Measurements from ENCODE around the gene DCAF8. TPM values are rescaled to one million over a fixed set of nuclear protein-coding genes. Genes with fewer than 3 reads are reported as not detected.

The DCAF8 gene
- total RNA-seq, 1 donor from 2014 or later = 137 TPM

DNA sequence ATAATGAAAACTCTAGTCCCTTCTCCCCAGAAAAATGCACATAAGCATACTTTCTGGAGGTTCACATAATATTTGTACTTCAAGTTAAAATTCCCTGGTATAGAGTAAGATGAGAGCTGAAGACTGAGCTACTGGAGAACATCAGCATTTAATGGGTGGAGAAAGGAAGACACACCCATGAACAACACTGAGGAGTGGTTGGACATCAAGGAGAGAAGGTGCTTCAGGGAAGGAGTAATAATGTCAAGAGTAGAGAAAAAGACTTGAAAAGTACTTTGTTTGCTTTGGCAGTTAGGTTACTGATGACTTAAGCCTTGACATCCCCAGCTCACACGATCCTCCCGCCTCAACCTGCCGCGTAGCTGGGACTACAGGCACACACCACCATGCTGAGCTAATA lies 35.3 kb downstream of the DCAF8 start:
- no peak for DNase-seq (ENCODE audit: low spot score)

DNA sequence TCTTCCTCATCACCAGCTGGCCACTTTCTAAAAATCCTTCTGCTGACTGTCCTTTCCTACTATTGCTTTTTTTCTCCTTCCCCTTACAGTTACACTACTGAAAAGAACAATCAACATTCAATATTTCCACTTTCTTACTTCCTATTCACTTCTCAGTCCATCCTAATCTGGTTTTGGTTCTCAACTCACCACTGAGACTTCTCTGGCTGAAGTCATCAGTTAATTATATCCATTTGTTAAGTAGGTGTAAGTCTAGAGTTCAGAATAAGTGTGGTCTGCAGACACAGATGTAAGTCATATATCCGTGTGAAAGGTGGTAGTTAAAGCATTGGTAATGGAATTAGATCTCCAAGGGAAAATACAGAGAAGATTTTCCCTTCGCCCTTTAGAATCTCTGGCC lies 35.7 kb downstream of the DCAF8 start:
- DNase-seq (ENCODE audit: low spot score) = no peak

DNA sequence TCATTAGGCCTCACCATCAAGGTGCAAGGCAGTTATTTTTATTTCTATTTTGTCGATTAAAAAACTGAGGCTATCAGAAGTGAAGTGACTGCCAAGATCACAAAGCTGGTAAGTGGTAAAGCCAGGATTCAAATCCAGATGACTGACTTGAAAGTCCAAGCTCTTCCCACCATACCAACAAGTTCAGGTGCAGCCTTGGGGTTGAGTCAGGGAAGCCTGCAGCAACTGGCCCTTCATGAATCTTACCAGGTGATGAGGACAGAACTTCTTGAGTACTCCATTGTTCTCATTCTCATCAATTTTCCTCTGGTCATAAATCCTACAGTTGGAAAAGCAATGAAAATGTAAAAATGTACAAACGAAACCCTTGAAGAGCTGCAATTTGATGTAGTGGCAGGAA lies 37.0 kb downstream of the DCAF8 start:
- no peak for DNase-seq (ENCODE audit: low spot score)

DNA sequence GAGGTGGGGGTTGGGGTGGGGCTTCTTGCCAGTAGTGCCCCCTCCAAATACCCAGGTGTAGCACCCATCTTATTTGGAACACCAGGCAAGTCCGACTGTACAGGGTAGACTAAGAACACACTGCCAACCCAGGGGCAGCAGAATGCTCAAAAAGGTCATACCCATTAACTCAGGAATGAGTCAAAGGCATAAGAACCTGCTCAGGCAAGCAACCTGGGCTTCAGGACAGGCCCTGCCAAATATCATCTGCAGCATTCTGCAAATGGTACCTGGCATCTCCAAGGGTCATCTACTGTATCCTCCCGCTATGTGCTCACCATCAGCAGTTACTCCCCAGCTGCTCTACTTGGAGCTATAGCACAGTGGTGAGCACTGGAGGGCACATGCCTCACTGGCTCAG lies 37.7 kb downstream of the DCAF8 start:
- no peak for DNase-seq (ENCODE audit: low spot score)

DNA sequence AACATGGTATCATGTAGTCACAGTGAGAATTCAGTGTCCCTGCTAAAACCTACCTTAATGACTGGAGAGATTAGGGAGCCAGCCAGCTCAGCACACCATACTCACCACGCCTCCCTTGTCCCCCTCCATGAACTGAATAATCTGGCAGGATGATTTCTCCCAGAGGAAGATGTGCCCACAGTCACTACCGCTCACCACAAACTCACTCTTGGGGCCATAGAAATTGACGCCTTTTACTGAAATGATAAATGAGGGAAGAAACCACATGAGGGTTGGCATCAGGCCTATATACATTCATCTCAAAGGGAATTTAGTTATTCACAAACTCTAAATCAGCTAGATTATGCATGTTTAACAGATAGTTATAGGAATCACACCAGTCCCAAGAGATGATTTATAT lies 39.8 kb downstream of the DCAF8 start:
- no peak for DNase-seq (ENCODE audit: low spot score)

DNA sequence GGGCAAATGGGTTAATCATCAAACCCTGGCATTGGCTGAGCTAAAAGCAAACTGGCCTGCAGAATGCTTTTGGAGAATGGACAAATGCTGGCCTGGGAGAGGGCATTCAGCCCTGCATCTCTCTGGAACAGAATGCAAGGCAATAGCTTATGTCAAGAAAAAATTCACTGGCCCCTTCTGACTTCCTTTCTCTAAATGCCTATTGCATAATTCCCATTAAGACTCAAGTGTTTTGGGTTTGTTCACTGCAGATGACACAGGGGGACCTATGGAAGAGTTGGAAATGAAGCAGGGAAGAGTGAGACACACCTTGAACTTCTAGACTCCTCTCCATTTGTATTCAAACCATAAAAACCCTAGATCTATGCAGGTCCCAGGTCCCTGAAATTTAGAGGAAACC lies 41.3 kb downstream of the DCAF8 start:
- no peak for DNase-seq (ENCODE audit: low spot score)

DNA sequence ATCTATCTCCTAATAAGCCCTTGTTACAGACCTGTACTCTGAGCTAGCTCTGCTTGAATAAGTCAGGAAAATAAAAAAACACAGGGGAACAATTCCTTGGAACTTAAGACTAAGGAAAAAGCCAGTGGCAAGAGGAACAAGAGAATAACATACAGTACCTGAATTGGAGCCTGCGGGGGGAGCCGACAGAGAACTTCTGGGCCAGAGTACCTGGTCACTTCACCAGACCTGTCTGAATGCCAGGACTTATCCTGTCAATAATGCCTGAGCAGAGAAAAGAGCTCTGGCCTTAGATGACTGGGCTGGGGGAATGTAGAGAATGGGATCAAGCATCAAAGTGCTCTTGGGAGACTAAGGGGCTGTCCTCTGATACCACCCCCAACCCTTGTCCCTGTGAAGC lies 42.0 kb downstream of the DCAF8 start:
- no peak for DNase-seq (ENCODE audit: low spot score)

DNA sequence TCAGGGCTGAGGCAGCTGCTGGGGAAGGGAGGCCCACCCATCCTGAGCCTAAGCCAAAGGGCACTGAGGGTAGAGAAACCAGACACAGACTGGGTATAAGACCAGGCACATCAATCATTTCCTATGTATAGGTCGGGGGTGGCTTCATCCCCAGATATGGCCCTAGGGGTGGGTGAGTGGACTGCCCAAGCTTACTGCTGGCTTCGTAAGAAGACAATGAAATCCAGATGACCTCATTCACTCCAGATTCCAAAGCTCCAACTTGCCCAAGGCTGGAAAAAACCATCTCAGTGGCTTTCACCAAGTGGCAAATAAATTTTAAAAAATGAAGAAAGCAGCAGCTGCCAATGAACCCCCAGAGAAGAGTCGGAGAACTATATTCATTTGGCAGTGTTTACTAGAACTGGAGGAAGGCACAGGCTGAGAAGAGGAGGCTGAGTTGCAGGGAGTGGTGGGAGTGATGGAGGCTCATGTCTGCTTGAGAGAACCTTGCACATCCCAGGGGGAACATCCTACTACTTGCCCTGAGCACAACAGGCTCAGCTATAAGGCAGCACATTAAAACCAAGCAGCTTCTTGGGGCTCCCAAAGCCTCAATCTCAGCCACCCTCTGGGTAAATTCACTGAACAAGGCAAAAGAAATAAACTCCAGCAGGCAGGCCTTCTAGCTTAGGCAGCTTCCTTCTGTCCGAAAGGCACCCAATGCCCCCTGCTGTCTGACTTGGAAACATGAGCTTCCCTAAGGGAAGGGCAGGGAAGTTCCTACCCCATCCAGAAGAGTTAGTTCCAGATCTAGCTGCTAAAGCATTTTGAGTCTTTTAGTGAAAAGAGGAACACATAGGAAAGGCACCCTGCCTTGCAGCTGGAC lies 43.1 kb downstream of the DCAF8 start:
- peak; percentile 56 for DNase-seq (ENCODE audit: low spot score)

DNA sequence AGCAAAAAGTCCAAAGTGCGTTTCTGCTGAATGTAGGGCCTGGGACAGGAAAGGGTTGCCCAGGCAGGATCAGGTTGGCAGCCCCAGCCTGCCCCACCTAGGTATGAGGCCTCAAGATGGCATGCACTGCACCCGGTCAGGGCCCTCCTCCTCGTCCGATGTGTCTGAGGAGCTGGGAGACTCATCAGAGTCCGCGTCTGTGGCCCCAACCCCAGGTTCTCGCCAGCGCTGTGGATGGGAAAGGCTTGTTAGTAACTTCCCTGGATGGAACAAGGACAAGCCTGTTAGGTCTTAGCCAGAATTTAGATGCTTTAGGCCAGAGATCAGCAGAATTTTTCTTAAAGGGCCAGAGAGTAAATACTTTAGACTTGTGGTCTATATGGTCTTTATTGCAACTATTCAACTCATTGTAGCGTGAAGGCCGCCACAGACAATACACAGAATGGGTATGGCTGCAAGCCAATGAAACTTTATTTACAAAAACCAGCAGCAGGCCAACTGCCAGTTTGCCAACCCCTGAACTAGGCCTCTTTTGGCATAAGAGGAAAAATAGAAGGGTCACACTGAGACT lies 44.8 kb downstream of the DCAF8 start:
- DNase-seq (ENCODE audit: low spot score) = no peak

DNA sequence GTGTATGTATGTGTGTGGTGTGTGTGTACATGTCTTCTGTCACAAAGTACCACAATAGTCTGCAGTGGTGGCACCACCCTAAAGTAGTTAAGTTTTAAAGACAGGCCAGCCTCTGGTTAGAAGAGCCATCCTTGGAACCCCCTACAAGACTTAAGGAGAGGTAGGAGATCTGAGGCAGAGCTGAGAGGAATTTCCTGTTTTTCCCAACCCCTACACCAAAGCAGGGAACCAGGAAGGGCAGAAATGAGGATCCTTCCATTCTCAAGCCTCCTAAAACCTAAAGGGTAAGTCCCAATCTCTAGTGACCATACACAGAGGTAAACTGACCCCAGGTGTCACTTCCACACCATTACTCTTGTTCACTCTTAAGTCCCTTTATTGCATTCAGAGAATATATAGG lies 46.0 kb downstream of the DCAF8 start:
- DNase-seq (ENCODE audit: low spot score) = no peak

DNA sequence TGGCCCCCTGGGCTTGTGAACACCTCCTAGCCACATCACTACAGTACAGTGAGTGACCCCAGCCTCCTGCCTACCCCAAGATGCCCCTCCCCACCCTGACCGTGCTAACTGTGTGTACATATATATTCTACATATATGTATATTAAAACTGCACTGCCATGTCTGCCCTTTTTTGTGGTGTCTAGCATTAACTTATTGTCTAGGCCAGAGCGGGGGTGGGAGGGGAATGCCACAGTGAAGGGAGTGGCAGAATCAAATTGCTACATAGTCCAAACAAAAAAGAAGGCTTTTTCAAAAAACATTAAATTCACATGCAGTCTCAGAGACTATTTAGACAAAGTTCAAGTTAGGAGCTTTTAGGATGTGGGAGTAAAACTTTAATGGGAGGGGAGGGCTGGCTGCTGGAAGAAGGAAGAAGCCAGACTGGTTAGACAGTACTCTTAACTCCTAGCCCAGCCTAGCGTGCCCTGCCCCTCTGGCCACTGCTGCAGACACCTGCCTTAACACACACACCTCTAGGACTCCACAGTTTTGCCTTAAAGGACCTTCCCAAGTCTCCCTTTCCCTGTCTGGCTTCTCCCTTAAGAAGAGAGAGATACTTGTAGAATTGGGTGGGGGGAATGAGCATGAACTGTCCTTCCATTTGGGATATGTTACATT lies 47.7 kb downstream of the DCAF8 start:
- no peak for DNase-seq (ENCODE audit: low spot score)

DNA sequence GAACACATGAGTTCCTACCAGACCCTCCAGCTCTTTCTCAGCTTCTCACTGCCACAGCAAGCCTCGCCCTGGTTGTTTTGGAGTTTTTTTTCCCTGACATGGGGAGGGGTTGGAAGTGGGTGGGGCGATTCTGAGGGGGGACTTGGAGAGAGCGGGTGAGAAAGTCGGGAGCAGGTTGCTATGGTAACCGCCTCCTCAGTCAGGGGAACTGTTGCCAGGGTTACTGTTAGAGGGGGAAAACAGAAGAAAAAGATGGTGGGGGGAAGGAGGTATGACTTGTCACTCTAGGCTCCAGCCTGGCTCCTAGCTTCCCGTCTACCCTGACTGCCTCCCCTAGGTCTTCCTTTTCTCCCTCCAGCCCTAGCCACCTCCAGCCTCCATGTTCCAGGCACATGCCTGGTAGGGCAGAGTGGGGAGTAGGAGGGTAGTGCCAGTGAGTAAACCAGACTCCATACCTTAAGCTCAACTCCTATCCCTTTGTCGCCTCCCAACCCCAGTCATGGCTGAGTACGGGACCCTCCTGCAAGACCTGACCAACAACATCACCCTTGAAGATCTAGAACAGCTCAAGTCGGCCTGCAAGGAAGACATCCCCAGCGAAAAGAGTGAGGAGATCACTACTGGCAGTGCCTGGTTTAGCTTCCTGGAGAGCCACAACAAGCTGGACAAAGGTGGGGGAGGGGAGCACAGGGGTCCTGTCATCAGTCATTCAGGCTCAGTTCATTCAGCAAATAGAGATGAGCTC lies 51.1 kb downstream of the DCAF8 start:
- DNase-seq (ENCODE audit: low spot score) = no peak

DNA sequence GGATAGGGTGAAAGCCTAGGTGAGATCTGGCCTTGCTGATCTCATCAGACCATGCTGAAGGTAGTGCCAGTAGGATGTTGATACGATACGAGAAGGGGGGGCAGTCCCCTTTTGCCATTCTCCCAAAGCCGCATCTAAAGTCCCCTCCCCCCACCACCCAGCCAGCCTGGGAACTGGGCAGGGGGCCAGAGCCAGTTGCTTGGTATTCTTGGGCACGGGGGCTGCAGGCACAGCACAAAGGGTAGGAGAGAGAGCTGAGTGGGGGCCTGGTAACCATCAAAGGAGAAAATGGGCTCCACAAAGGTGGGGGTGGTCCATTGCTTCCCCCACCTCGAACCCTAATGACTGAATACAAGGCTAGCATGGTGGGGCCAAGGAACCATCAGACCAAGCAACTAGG lies 51.8 kb downstream of the DCAF8 start:
- DNase-seq (ENCODE audit: low spot score) = no peak

DNA sequence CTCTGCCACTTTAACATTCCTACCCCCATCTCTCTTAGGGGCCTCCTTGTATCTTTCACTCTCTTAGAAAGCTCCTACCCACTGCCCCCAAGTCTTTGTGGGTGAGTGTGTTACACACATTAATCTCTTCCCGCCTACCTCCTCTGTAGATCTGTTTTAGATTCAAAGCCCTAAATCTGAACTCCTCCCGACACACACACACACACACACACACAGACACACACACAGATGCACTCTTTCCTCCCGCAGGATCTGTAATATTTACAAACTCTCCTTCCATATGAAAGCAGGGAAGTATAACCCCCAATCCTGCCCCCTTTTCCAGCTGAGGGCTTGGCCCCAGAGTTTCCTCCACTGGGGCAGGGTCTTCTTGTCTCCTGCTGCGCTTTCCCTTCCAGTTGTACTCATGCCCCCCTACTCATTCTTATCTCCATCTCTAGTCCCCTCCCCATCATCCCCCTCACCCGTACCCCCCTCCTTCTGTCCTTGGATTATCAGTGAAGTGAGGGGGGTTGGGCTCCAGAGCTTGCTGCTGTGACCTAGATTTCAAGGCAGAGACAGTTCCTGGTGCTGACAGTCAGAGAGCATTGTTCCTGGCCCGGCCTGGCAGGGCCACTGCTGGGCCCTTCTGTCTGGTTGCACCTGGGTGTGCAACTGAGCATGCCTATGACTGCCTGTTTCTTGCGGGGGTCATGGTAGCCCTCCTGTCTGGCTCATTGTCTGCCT lies 52.9 kb downstream of the DCAF8 start:
- DNase-seq (ENCODE audit: low spot score) = no peak

DNA sequence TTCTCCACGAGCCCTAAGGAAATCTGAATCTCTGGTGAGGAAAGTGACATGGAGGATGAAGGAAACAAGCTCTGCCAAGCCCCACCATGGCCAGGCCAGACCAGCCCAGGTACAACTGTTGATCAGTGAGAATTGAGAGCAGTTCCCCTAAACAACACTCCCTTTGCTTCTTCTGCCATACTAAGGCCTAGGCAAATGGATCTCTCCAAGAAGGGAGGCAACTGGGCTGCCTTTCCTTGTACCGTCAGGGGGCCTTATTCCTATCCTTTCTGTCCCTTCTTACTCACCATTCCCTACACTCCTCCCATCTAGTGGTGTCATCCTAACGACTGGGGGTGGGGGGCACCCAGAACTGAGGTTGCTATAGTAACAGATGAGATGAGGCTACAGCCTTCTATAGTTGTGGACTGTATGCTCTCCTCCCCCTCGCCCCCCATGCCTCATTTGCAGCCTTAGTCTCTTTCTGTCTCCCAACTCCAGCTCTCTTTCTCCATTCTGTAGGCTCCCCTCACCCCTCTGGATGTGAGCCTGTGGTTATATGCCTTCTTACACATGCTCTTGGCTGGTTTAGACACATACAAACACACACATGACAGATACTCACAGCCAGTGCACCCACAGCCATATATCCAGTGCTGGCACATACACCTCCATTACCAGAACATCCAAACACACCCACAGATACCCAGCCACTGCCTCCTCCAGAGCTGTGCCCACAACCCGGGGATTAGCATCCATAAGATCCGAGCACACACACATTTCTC lies 53.6 kb downstream of the DCAF8 start:
- DNase-seq (ENCODE audit: low spot score) = no peak

DNA sequence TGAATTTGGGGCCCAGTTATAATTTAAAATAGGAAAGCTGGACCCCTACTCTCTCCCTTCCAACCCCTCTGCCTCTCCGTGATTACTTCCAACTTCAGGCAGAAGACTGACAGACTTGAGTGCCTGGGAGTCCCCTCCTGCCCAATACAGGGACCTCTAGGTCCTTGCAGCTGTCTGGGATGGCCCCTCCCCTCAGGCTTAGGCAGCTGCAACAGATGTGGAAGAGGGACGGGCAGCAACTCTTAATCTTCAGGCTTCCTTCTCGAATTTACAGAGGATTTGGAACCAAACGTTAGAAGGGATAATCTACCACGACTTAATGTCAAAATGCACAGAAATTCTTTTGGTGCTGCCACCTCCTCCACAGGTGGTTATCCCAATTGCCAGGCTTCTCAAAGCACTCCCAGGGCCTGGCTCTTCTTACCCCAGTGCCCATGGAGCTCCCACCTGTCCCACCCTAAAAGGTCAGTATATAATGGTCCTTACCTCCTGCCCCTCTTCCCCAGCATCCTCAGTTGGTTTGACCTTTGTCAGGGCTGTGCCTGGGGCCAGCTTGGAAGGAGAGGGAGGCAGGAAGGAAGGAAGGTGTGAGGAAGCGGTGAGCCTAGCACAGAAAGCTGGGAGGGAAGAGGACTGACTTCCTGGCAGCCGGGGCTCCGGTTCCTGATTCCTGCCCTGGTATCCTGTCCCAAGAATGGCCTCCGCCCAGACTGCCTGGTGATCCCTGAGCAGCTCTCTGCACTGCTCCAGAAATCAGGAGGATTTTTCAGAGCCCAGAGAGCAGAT lies 54.4 kb downstream of the DCAF8 start:
- DNase-seq (ENCODE audit: low spot score) = no peak

DNA sequence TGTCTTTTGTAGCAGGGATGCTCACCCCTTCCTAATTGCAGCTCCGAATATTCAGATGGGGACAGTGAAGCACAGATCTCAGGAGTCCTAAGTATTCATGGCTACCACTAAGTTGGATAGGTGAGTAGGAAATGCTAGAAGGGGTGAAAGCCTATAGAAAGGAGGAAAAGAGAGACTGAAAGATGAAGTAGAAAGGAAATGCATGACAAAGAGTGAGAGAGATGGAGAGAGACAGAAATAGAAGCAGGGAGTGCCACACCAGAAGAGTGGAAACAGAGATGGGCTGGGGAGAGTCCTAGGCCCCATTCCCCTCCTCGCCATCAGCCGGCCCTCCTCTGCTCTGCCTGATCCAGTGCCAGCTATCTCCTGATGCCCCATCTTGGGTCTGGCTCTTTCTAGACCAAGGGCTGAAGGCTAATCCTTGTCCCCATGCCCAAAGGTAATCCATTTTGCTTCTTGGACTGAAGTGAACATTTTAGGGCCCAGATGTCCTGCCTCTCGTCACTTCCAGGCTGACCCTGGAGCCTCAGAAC lies 55.2 kb downstream of the DCAF8 start:
- DNase-seq (ENCODE audit: low spot score) = no peak

DNA sequence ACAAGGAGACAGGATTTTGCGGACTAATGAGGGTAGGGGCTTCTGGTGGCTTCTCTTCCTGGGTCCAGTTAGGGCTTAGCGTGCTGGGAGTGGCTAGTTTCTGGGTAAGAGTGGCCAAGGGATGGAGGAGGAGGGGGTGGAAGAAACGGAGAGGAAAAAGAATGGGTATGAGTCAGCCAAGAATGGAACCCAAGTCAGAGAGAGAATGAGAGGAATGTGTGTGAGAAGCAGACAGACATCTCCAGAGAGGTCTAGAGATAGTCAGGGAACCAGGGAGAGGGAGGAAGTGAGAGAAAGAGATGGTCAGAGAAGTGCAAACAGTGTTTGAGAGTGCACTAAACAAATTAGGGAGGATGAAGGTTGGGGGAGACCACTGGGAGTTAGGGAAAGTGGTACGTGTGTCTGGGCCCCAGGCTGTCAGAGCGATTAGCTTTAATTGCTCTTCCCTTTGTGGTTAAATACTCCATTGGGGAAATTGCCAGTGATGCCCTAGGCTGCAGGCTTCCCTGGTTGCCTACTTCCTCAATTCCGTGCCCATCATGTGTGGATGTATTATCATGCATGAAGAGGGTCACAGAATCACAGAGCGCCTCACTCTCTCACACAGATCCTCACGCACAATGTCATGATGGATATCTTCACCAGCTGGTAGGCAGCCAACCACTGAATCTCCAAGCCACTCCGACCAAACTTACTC lies 55.8 kb downstream of the DCAF8 start:
- DNase-seq (ENCODE audit: low spot score) = no peak

DNA sequence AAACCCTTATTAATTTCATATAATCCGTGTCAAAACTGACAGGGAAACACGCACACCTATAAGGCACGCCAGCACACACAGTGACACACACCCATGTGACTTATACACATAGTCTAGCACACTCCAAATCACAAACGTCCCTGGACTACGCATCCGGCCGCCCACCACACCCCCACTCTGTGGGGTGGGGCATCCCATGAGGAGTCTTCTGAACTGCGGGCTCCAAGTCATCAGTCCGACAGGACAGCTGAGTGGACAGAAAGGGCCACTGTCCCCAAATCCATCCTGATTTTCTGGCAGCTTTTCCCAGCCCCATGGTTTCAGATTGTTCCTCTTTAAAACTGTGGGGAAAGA lies 56.3 kb downstream of the DCAF8 start:
- DNase-seq (ENCODE audit: low spot score) = peak; percentile 52
